Occipital lobe (tissue), 2 donors: ENCODE data around the gene RAB5B. TPM values are rescaled to one million over a fixed set of nuclear protein-coding genes. Genes with fewer than 3 reads are reported as not detected.
A peak's percentile ranks its signal among the peaks of the same experiment; 100 is the strongest.
"Not testable (repeated sequence)": the region's sequence is repeated elsewhere in the genome, so short reads cannot be mapped to it uniquely, and the experiment has no call there.

Experiments used
- DNase-seq: peaks from one replicate; lab custom pipeline; 2025; lab: John Stamatoyannopoulos, UW
- total RNA-seq: library from RNA; depleted of rRNA; stranded (reverse); fragments of >200 nt; gene quantifications from one replicate; pipeline ENCODE4 v1.2.3, GENCODE V29; 2014

RAB5B gene
- total RNA-seq, 1 donor from 2014 or later: 37.4 TPM

DNA sequence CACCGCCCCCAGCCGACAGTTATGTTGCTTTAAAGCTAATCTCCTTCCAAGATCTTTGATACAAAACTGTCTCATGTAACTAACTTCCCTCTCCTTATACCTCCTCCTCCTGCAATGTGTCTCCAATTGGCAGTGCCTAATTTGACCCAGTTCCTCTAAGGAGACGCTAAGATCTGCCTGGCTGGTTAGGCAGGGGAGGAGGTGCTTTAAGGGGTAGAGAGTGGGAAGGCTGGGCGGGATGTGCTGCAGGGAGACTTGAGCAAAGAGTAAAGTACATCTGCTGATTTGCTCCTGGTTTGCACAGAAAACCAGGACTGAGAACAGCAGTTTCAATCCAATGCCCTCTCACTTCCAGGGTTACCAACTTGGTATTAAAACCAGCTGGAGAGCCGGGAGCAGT, 39.6 kb downstream of the RAB5B start:
- peak; percentile 20 for DNase-seq

DNA sequence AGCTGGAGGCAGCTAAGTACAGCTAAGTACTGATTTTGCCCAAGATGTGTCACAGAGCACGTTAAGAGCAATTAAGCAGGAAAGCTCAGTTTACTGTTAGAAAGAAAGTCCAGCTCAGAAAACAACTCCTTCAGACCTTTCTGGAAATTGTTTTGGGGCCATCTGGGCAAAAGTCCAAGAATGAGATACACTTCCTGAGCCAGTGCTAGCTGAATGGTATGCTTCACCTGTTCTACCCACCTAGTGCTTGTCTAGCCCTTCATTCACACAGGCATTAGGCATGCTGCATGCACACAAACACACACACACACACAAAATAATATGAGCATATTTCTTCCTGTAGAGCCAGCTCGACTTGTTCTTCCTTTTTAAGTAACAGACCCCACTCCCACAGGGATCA, 40.3 kb downstream of the RAB5B start:
- no peak for DNase-seq

DNA sequence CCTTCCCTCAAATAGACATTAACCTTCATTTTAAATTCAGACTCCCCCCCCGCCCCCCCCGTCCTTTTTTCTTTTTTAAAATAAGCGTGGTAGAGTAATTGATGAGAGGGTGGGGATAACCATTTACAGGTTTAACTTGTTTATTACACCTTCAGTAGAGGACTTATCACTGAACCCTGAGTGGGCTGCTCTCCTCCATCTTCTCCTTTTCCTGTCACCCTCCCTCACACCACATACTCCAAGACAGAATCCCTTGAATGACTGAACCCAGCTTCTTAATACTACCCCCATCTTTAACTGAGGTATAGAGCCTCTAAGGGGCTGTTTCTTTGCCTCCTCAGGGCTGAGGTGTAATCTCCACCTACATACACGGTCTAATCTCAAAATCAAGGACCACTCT, 43.3 kb downstream of the RAB5B start:
- DNase-seq: no peak

DNA sequence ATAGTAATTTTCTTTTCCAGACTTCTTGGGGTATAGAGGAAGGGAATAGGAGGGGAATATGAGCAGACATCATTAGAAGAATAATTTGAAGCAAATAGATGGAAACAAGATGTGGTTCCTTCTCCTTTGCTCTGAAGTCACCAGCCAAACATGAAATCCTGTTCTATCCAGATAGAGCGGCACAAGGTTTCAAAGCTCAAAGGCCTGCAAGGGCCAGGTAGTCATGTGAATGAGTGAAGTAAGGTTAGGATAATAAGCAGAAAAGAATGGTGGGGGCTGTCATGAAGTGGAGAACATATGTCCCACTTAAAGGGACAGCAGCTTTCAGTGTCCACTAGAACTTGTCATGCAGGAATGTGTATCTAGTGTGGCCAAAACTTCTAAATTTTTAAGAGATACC, 44.5 kb downstream of the RAB5B start:
- no peak for DNase-seq

DNA sequence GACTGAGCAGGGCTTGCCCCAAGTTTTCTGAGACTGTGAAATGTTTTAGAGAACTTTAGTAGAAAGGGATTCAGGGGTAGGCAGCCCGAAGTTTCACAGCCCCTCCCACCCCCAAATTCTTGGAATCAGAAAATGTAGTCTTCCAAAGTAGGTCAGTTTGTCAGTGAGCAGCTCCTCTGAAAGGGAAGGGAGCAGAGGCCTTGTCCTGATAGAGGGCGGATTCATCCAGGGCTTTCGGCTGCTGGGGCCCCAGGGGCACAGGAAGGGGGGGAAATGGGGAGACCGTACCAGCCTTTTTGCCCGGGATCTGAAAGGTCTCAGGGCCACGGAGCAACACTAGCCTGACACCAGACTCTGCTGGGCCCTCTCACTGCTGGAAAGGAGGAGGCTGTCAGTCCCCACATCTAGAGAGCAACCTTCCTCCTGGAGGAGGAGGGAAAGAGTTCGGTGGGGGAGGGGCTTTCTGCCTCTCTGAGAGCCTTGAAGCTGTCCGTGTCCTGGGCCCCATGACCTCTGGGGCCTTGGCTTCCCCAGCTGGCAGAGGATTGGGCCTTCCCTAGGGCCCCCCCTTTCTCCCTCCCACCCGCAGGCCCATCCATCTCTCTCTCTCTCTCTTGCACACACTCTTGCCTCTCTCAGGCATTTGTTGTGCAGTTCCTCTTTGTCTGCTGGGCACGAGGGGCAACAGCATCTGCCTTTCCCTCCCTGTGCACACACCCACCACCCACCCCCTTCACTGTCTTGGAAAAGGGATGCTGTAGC, 46.7 kb downstream of the RAB5B start, which contains the start of gene IKZF4:
Gene IKZF4, plus strand, starts transcription at position 621 of the 762 bp plus-strand sequence. CDS start 451 bp downstream, outside the sequence.
- no peak for DNase-seq

DNA sequence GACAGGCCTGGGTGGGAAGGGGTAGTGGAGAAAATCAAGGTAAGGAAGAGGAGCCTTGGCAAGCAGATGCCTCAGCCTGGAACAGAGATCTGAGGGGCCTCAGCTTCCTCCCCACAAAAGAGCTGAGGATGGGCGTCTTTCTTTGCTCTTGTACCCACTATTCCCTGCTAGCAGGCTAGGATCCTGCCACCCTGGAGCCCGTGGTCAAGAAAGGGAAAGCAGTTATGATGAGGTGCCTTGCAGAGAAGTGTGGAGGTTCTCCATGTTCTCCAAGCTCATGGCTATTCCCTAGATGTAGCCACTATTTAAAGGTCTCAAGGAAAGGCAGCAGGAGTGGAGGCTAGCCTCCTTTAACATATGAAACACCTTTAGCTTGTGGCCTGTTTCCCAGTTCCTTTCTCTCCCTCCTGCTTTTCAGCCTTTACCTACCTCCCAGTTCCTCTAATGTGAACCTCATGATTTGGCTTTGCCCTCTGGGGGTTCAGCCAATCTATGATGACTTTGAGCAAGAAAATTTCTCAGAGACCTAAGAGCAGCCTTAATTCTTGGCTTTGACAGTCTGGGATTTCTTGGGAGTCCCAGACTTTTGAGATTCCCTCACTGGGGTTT, 48.1 kb downstream of the RAB5B start:
- DNase-seq: no peak

DNA sequence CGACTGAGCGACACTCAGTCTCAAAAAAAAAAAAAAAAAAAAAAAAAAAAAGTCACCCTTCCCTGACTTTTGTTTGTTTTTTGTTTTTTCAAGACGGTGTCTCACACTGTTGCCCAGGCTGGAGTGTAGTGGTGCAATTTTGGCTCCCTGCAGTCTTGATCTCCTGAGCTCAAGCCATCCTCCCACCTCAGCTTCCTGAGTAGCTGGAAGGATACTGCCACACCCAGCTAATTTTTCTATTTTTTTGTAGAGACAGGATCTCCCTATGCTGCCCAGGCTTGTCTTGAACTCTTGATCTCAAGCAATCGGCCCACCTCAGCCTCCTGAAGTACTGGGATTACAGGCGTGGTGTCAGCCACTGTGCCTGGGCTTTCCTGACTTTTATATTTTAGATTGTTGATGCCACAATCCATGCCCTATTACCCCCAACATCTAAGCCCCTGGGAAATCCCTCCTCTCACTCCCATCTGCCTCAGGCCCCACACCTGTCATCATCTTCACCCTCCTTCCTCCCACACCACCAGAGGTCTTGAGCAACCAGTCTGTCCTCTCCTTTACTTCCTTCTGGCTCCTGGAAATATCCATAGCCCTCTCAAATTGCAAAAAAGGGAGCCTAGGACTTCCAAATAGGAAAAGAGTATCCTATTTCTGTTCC, 54.8 kb downstream of the RAB5B start:
- no peak for DNase-seq

DNA sequence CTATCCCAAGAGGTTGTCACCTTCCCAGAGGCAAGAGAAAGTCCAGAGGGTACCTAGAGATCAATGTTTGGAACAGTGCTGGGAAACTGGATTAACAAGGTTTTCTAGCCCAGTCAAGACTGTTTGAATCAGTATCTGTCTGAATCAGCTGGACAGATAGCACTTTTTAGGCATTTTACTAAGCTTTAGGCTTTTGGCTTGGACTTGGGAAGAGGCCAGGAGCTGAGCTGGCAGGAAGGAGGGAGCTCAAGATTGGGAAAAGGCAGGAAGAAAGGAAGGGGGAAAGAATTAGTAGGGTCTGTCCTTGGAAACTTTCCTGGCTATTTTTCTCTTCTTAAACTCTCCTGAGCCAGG, 55.3 kb downstream of the RAB5B start:
- DNase-seq: no peak

DNA sequence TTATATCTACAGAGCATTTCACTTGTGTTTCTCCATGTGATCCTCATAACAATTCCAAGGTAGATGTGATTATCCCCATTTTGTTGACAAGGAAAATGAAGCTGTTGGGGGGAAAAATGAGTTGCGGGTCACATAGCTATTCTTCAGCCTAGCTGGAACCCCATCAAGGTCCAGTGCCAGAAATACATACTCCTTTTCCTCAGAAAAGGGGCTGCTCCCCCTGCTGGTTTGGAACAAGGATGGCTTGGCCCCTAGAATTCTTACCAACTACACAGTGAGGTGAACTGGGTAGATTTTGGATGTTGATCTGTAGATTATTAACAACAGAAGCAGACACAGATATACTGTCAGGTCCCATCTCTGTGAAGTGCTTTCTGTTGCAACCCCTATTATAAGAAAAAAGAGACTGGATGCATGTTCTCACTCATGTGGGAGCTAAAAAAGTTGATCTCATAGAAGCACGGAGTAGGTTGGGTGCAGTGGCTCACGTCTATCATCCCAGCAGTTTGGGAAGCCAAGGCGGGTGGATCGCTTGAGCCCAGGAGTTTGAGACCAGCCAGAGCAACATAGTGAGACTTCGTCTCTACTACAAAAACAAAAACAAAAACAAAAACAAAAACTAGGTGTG, 55.9 kb downstream of the RAB5B start:
- no peak for DNase-seq

DNA sequence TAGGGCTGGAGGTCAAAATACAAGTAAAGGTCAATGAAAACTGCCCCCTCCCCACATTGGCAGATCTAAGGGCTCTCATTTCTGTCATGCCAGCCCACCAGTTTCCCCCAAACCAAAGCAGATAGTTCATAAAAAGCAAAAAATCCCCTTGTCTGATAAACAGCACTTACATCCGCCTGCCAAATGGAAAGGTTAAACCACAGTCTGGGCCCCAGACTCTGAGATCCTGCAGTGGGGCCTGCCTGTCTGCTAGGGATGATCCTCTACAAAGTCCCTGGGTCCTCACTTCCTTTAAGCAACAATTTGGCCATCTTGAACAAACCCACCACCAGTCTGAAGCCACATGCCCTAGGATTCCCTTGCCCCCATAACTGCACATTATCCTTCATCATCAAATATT, 58.1 kb downstream of the RAB5B start:
- DNase-seq: no peak

DNA sequence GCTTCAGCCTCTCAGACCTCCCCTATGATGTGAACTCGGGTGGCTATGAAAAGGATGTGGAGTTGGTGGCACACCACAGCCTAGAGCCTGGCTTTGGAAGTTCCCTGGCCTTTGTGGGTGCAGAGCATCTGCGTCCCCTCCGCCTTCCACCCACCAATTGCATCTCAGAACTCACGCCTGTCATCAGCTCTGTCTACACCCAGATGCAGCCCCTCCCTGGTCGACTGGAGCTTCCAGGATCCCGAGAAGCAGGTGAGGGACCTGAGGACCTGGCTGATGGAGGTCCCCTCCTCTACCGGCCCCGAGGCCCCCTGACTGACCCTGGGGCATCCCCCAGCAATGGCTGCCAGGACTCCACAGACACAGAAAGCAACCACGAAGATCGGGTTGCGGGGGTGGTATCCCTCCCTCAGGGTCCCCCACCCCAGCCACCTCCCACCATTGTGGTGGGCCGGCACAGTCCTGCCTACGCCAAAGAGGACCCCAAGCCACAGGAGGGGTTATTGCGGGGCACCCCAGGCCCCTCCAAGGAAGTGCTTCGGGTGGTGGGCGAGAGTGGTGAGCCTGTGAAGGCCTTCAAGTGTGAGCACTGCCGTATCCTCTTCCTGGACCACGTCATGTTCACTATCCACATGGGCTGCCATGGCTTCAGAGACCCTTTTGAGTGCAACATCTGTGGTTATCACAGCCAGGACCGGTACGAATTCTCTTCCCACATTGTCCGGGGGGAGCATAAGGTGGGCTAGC, 60.9 kb downstream of the RAB5B start:
- DNase-seq: no peak

DNA sequence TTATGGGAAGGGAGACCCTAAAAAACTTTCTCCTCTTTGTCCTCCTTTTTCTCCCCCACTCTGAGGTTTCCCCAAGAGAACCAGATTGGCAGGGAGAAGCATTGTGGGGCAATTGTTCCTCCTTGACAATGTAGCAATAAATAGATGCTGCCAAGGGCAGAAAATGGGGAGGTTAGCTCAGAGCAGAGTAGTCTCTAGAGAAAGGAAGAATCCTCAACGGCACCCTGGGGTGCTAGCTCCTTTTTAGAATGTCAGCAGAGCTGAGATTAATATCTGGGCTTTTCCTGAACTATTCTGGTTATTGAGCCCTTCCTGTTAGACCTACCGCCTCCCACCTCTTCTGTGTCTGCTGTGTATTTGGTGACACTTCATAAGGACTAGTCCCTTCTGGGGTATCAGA, 63.3 kb downstream of the RAB5B start:
- no peak for DNase-seq

DNA sequence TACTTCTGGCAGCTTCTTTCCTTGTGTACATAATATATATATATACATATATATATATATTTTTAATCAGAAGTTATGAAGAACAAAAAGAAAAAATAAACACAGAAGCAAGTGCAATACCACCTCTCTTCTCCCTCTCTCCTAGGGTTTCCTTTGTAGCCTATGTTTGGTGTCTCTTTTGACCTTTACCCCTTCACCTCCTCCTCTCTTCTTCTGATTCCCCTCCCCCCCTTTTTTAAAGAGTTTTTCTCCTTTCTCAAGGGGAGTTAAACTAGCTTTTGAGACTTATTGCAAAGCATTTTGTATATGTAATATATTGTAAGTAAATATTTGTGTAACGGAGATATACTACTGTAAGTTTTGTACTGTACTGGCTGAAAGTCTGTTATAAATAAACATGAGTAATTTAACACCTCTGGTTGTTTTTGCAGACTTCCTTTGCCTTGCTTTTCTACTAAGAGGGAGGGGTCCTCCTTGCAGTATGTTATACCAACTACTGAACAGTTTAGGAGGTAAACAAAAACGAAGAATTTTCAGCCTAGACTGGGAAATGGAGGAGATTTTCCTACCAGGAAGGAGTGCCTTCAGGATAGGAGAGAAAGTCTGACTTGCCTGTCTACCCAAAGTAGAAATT, 64.3 kb downstream of the RAB5B start:
- DNase-seq: no peak

DNA sequence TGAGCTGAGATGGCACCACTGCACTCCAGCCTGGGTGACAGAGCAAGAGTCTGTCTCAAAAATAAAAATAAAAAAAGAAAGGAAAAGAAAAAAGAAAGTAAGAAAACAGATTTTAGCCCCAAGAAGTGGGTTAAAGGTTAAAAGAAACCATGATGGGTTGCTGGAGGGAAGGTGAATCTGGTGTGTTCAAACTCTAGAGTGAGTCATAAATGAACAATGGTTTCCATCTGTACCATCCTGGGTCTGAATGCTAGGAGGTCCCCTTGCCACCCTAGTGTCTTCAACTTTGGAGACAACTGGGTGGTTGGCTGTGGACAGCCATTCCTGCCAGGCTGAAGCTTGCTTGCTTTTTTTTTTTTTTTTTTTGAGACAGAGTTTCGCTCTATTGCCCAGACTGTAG, 66.3 kb downstream of the RAB5B start:
- DNase-seq: no peak

DNA sequence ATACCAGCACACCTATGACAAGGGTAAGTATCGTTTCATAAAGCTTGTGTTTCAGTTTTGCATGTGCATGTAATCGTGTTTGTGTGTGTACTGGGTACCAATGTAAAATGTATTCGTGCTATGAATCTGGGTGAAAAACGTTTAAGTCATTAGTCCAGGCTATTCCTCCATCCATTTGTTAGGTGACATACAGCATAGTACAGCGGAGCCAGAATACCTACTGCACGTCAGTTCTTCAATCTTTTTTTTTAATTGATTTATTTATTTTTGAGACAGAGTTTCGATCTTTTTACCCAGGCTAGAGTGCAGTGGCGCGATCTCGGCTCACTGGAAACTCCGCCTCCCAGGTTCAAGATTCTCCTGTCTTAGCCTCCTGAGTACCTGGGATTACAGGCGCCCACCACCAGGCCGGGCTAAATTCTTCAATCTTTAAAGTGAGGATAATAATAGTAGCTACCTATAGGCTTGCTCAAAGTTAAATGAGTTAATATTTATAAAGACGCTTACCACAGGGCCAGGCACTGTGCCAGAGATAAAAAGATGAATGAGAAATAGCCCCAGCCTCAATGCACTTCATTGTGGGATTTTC, 67.2 kb downstream of the RAB5B start:
- DNase-seq: no peak

DNA sequence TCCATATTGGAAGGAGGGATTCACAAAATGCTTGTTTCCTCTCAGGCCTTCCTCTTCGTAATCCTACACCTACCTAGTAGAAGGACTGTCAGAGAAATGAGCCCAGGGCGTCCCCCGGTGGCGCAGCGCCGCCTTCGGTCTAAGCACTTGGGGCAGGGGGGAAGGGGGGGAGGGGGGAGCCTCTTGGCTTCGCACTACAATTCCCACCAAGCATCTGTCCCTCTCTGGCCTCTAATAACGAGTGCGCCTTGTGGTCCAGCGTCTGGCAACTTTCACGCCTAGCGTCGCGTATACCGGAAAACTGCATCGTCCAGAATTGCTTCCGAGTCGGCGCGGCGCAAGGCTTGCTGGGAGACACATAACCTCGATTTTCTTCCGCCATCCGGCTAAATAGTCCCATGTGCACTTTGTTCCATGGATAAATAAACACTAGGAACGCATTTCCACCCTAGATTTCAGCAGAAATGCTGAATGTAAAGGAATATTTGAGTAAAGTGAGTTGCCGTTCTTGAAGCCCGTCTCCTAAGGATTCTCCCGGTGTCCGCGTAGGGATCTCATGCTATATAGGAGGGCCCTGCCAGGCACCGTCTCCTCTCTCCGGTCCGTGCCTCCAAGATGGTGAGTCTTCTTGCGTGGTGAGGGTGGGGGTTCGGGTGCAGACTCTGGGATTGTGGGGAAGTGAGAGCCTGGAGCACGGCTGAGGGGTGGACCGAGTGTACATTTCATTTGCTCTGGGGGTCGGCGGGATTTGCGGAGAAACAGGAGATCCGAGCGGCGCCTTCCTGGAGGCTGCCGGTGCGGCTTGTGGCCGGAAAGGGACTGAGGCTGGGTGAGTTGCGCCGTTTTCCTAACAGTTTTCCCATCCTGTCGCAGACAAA, 67.9 kb downstream of the RAB5B start, which contains the start of gene RPS26:
Gene RPS26, plus strand, starts transcription at position 367 of the 878 bp plus-strand sequence. Its CDS starts 249 bp downstream, at position 616.
- DNase-seq: peak; percentile 89

DNA sequence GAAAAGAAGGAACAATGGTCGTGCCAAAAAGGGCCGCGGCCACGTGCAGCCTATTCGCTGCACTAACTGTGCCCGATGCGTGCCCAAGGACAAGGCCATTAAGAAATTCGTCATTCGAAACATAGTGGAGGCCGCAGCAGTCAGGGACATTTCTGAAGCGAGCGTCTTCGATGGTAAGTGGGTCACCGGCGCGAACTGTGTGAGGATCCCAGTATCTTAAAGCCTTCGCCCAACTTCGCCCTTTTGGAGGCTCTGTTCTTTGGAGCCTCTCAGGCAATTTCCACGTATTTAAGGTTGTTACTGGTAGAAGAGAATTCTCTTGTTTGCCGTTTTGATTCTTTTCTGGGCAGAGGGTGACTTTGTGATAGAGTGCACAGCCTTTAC, 68.5 kb downstream of the RAB5B start:
- DNase-seq: not testable (repeated sequence)

DNA sequence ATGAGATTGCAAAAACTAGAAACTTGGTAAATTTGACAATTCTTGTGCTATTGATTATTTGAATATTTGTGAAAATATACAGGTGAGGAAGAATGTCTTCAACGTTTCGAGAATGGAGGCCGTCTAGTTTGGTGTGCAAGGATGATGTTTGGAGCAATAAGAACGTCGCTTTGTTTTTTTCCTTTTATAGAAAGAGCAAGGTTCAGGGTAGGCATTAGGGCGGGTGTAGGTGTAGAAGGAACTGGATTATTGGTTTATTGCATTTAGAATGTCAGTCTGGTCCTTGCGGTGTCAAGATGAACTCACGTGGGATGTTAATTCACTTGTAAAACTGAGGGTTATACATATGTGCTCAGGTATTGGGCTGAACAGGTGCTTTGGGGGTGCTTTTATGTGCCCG, 69.0 kb downstream of the RAB5B start:
- DNase-seq: no peak
